NCI-H2196 (cell line): ENCODE measurements around the gene LPAR1.
"Not testable (repeated sequence)": the region's sequence is repeated elsewhere in the genome, so short reads cannot be mapped to it uniquely, and the experiment has no call there.

Source experiments
- DNase-seq: peaks from one replicate; lab custom pipeline; 2025; ENCODE audit not compliant: unreplicated experiment; lab: John Stamatoyannopoulos, UW

Gene LPAR1

GRCh38 chr9:110828264-110828663 is 210.0 kb downstream of the LPAR1 start:
- DNase-seq: no peak

DNA sequence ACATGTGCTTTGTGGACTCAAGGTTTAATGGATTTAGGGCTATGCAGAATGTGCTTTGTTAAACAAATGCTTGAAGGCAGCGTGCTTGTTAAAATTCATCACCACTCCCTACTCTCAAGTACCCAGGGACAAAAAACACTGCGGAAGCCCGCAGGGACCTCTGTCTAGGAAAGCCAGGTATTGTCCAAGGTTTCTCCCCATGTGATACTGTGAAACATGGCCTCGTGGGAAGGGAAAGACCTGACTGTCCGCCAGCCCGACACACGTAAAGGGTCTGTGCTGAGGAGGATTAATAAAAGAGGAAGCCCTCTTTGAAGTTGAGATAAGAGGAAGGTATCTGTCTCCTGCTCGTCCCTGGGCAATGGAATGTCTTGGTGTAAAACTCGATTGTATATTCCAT is 211.9 kb downstream of the LPAR1 start:
- not testable (repeated sequence) for DNase-seq

GRCh38 chr9:110825950-110826349 is 212.3 kb downstream of the LPAR1 start:
- no peak for DNase-seq

- not testable (repeated sequence) for DNase-seq
These were observed 213.1 kb downstream of the LPAR1 start for GRCh38 chr9:110825129-110825528.
